ENCODE data around the gene BCL2.

DNA sequence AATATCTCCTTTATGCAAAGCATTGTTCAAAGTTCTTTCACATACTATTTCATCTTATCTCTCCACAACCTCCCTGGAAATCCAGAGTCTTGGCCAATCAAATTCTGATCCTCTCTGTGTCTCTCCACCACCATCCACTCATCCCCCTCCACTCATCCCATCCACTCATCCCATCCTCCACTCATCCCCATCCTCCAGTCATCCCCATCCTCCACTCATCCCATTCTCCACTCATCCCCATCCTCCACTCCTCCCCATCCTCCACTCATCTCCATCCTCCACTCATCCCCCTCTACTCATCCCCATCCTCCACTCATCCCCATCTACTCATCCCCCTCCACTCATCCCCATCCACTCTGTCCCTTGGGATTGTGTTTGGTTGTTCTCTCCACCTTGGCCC, 101.1 kb downstream of the BCL2 start:
- no peak for TF ChIP-seq CTCF (IDR thresholded peaks at IDR 0.05; ENCODE audit: borderline replicate concordance, extremely low read depth, low read length, poor library complexity, severe bottlenecking)
- no peak for TF ChIP-seq EZH2 (IDR thresholded peaks at IDR 0.05; ENCODE audit: borderline replicate concordance, low read depth, low read length, severe bottlenecking)
